Stomach (tissue), 9 donors: Measurements from ENCODE around the gene MYMX. TPM values are rescaled to one million over a fixed set of nuclear protein-coding genes. Genes with fewer than 3 reads are reported as not detected.
A peak's percentile ranks its signal among the peaks of the same experiment; 100 is the strongest.

Experiments used
- DNase-seq, 2 donors: peaks; one replicate each; pipeline versions ENCODE4 v3.0.0 to v3.0.0-alpha.2; 2013 to 2019
- H3K27ac ChIP-seq, 5 donors: fragments of 200-600 bp in 4 of 5; sonication (generic) in 4 of 5; one replicate each; pipeline ENCODE4 v1.5.1; 2013 to 2019; ENCODE audit warnings: mild to moderate bottlenecking in 1 of 5, moderate library complexity in 1 of 5
- H3K27me3 ChIP-seq, 3 donors: fragments of 200-600 bp; sonication (generic); one replicate each; pipeline ENCODE4 v1.5.1; 2017 to 2019; ENCODE audit warnings: mixed run types in 1 of 3
- H3K36me3 ChIP-seq, 4 donors: fragments of 200-600 bp; sonication (generic); 1 replicate in 3 of 4; 2 replicates in 1 of 4; pipeline ENCODE4 v1.5.1; 2016 to 2019
- H3K4me1 ChIP-seq, 4 donors: fragments of 200-600 bp; sonication (generic); one replicate each; pipeline ENCODE4 v1.5.1; 2016 to 2019
- H3K4me3 ChIP-seq, 4 donors: fragments of 200-600 bp; sonication (generic) in 3 of 4; one replicate each; pipeline ENCODE4 v1.5.1; 2016 to 2019; ENCODE audit warnings: mild to moderate bottlenecking in 1 of 4
- H3K9me3 ChIP-seq, 4 donors: fragments of 200-600 bp; sonication (generic); one replicate each; pipeline ENCODE4 v1.5.1; 2016 to 2019
- CTCF ChIP-seq, 7 experiments: fragments of 450-650 bp in 4 of 7; fragments of 200-600 bp in 3 of 7; sonication (generic) in 3 of 7; IDR thresholded peaks; one replicate each; pipeline ENCODE4 v1.5.1; 2016 to 2019; ENCODE audit warnings: antibody characterized with exemption in 7 of 7, control low read depth in 2 of 7, mild to moderate bottlenecking in 1 of 7
- EP300 ChIP-seq: sonication (generic); formaldehyde crosslinking; IDR thresholded peaks from one replicate; pipeline ENCODE4 v1.6.1; 2017; ENCODE audit warnings: antibody characterized with exemption
- POLR2A ChIP-seq, 4 donors: fragments of 450-650 bp; IDR thresholded peaks; one replicate each; pipeline ENCODE4 v1.6.1; 2016; ENCODE audit warnings: antibody characterized with exemption in 4 of 4, control low read depth in 2 of 4, mild to moderate bottlenecking in 1 of 4, moderate library complexity in 1 of 4
- POLR2AphosphoS5 ChIP-seq, 3 donors: sonication (generic); formaldehyde crosslinking; IDR thresholded peaks; one replicate each; pipeline ENCODE4 v1.6.1; 2016; ENCODE audit warnings: antibody characterized with exemption in 3 of 3
- WGBS, 5 donors: extraction: QIAGEN DNeasy Blood & Tissue Kit in 3 of 5; methylation state at CpG; one replicate each; pipeline versions ENCODE4 v1.1.5 to v1.1.7; 2013 to 2018; 5-methylcytosine and 5-hydroxymethylcytosine counted together
- intact Hi-C: fragments of 100-400 bp; cut with DNase I; formaldehyde crosslinking; loops from one replicate; pipeline ENCODE4 v1.15.1; 2023; ENCODE audit warnings: low total_unique reads
- polyA plus RNA-seq, 3 donors: library from polyadenylated mRNA; stranded (reverse); fragments of 200-250 nt; gene quantifications; one replicate each; pipeline ENCODE4 v1.2.3, GENCODE V29; 2013
- total RNA-seq, 5 donors: library from RNA; depleted of rRNA; stranded (reverse); fragments of >200 nt; gene quantifications; one replicate each; pipeline versions ENCODE4 v1.1.0 to v1.2.3, GENCODE V29; 2014 to 2016
- donor health status: healthy with polysubstance abuse.
- donor health status: Bipolar disorder and iron deficiency.
- donor health status: healthy.

The MYMX gene
- total and polyA plus RNA-seq, 8 donors = 0.95 to 3.4 TPM; not detected in 6

GRCh38 chr6:44260451-44261297, 43.9 kb downstream of the MYMX start:
- H3K36me3 ChIP-seq = peaks cover 17 to 41% (median 26%) of the 10 kb centered on the region in 4 donors
- intact Hi-C loops = no loop called here
- H3K4me1 ChIP-seq = peaks cover 49 to 59% (median 57%) of the 10 kb centered on the region in 4 donors
- no peak overlapping the region for H3K27ac ChIP-seq
- H3K4me3 ChIP-seq = no peak overlapping the region
- no peak for TF ChIP-seq EP300
- 93 to 95% (median 94%) methylated on average over 6 of the region's 6 CpGs for WGBS, 5 donors
- H3K9me3 ChIP-seq = no peaks in the 10 kb centered on the region
- no peak for DNase-seq
- H3K27me3 ChIP-seq = no peaks in the 10 kb centered on the region

- DNase-seq = no peak
- TF ChIP-seq EP300 (no peak), POLR2AphosphoS5 (IDR thresholded peaks at IDR 0.05) (no peak)
- H3K4me1 ChIP-seq = peaks cover 43 to 52% (median 48%) of the 10 kb centered on the region in 4 donors
- H3K4me3 ChIP-seq = no peak overlapping the region
- peaks cover 17 to 39% (median 26%) of the 10 kb centered on the region in 4 donors for H3K36me3 ChIP-seq
- 93 to 98% (median 97%) methylated on average over 8 of the region's 8 CpGs; no CpG with 5 or more reads in 1 of the 5 donors for WGBS, 5 donors
- no peak overlapping the region for H3K27ac ChIP-seq
- H3K9me3 ChIP-seq = no peaks in the 10 kb centered on the region
- intact Hi-C loops = no loop called here
- H3K27me3 ChIP-seq = no peaks in the 10 kb centered on the region
Observed at GRCh38 chr6:44261581-44261980, 44.9 kb downstream of the MYMX start.

GRCh38 chr6:44262467-44263353, 46.0 kb downstream of the MYMX start:
- Histone ChIP-seq H3K36me3 (peaks cover 17 to 39% (median 26%) of the 10 kb centered on the region in 4 donors), H3K4me1 (peaks cover 40 to 46% (median 41%) of the 10 kb centered on the region in 4 donors), H3K4me3 (peak overlapping the region; percentile 63 to 87 (median 76)), H3K27ac (peak overlapping the region in 4 of 5 donors; percentile 80 to 90 (median 88)), H3K27me3 (no peaks in the 10 kb centered on the region), H3K9me3 (no peaks in the 10 kb centered on the region)
- no peak for DNase-seq
- TF ChIP-seq POLR2AphosphoS5 (IDR thresholded peaks at IDR 0.05) = no peak
- TF ChIP-seq EP300 = no peak
- no peak for TF ChIP-seq POLR2A (IDR thresholded peaks at IDR 0.05)
- no peak for TF ChIP-seq CTCF (IDR thresholded peaks at IDR 0.05)
- intact Hi-C loops = no loop called here
- WGBS, 5 donors = 53 to 66% (median 54%) methylated on average over 6 to 7 of the region's 7 CpGs

- no peaks in the 10 kb centered on the region for H3K9me3 ChIP-seq
- intact Hi-C loops = no loop called here
- peak in 1 of 2 donors; percentile 77 for DNase-seq
- peak overlapping the region in 4 of 5 donors; percentile 80 to 90 (median 88) for H3K27ac ChIP-seq
- WGBS, 5 donors = 21 to 37% (median 25%) methylated on average over 9 of the region's 9 CpGs
- TF ChIP-seq EP300 = no peak
- no peak for TF ChIP-seq CTCF (IDR thresholded peaks at IDR 0.05)
- no peak for TF ChIP-seq POLR2A (IDR thresholded peaks at IDR 0.05)
- TF ChIP-seq POLR2AphosphoS5 (IDR thresholded peaks at IDR 0.05) = no peak
- H3K4me3 ChIP-seq = peak overlapping the region; percentile 63 to 87 (median 76)
- H3K27me3 ChIP-seq = peaks cover 0 to 7% (median 5%) of the 10 kb centered on the region in 3 donors
- H3K4me1 ChIP-seq = peaks cover 35 to 40% (median 36%) of the 10 kb centered on the region in 4 donors
- peaks cover 13 to 36% (median 24%) of the 10 kb centered on the region in 4 donors for H3K36me3 ChIP-seq
Observed at GRCh38 chr6:44263354-44264100, 46.8 kb downstream of the MYMX start.
